22Rv1 (cell line): ENCODE results near the gene TET2.

Experiments
- H3K27ac ChIP-seq: fragments of 450-650 bp; 2 replicates; pipeline ENCODE4 v1.5.1; 2017
- ZFX ChIP-seq: fragments of 450-650 bp; IDR thresholded peaks from 2 replicates; pipeline ENCODE4 v1.6.1; 2017; ENCODE audit warnings: antibody characterized with exemption, borderline replicate concordance
- TF ChIP-seq, protein P1 (sequence below): fragments of 450-650 bp; IDR thresholded peaks from 2 replicates; pipeline ENCODE4 v1.5.1; 2017; ENCODE audit warnings: mild to moderate bottlenecking

Gene TET2

DNA sequence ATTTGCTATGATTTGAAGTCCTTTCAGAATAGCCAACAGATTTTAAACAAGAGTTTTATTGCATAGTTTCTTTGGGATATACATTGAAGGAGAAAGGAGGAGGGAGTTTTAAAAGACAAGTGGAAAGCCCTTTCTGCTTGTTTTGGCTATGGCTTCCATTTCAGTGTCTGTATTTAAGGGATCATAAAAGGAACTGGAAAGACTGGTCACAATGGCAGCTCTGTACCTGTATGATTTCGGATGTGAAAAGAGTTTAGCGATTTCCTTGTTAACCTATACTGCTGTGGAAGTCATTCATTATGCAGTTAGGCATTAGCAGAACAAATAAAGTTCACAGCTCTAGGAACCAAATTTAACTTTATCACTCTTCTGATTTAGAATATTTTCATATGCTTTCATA lies 60.7 kb downstream of the TET2 start:
- TF ChIP-seq, protein P1, sequence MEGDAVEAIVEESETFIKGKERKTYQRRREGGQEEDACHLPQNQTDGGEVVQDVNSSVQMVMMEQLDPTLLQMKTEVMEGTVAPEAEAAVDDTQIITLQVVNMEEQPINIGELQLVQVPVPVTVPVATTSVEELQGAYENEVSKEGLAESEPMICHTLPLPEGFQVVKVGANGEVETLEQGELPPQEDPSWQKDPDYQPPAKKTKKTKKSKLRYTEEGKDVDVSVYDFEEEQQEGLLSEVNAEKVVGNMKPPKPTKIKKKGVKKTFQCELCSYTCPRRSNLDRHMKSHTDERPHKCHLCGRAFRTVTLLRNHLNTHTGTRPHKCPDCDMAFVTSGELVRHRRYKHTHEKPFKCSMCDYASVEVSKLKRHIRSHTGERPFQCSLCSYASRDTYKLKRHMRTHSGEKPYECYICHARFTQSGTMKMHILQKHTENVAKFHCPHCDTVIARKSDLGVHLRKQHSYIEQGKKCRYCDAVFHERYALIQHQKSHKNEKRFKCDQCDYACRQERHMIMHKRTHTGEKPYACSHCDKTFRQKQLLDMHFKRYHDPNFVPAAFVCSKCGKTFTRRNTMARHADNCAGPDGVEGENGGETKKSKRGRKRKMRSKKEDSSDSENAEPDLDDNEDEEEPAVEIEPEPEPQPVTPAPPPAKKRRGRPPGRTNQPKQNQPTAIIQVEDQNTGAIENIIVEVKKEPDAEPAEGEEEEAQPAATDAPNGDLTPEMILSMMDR: no peak
- TF ChIP-seq ZFX: no peak
- H3K27ac ChIP-seq: no peak overlapping the region

DNA sequence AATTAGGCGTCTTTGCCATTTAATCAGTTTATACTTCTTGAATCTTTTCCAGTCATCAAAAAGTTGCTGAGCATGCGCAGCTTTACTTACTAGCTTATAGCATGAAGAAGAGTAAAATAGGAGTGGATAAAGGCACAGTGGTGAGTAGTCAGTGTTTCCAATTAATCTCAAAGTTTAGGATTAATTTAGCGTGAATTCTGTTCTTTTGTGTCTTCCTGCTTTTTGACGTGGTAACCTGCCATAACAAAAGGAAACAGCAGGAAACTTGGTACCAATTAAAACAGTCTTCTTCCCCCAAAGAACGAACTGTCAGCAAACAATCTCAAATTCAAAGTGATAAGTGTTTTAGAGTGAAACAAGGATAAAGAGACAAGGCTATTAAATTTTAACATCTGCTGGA lies 61.9 kb downstream of the TET2 start:
- TF ChIP-seq, protein P1: no peak
- no peak for TF ChIP-seq ZFX
- no peak overlapping the region for H3K27ac ChIP-seq

DNA sequence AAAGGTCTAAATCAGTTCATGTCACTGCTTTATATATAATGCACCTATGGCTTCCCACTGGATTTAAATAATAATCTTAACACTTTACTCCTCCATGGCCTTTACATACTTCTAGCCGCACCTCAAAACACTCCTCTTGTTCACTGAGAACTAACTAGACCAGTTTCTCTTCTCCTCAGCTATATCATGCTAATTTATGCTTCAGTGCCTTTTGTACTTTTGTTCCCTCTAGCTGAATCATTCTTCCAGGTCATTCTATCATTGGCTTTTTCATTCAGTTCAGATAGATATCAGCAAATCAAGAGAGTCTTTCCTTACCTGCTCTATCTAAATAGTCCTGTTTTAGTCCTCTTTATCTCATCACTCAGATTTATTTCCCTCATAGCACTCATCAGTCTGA lies 64.2 kb downstream of the TET2 start:
- no peak overlapping the region for H3K27ac ChIP-seq
- no peak for TF ChIP-seq ZFX
- TF ChIP-seq, protein P1: no peak

DNA sequence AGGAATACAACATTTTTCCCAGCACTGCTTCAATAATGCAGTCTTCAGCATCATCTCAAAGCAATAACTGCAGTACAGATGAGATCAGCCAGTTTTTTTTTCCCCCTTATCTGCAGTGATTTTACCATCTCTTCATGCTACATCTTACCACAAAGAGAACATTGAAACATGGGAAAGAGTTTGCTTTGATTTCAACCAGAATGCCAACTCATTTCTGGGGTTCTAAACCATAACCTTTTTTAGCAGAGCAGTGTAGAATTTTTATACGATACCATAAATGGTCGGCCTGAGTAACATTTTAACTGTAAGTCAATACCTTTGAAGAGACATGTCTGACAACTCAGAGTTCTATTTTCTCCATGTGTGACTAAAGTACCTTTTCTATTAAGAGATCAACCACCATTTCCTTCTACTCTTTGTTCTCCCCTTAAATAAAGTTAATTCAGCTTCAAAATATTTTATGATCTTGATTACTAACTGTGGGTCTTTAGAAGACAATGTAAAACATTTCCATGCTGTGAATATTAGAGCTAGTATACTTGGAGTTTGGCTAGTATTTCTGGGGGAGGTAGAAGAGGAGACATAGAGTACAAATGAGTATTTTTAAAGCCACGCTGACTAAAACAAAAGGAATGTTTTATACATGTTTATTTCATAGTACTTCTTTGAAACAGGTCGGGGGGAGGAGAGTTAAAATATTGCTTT lies 69.1 kb downstream of the TET2 start:
- TF ChIP-seq, protein P1: no peak
- no peak for TF ChIP-seq ZFX
- no peak overlapping the region for H3K27ac ChIP-seq

DNA sequence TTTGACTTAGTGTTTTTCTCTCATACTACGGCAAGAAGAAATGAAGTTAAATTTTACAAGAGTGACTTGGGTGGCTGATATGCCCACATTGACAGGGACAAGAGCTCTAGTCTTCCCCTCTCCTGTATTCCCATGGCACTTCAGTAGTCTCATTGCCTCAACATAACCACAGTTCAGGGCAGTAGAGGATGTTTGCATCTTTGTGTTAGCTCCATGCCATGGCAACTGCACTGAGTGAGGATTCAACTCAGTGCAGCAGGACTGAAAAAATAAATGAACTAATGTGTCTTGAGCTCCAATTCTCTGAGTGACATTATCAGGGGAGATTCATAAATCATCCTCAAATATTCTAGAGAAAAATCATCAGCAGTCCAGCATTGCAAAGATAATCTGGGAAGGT lies 78.8 kb downstream of the TET2 start:
- H3K27ac ChIP-seq: no peak overlapping the region
- no peak for TF ChIP-seq ZFX
- TF ChIP-seq, protein P1: no peak

DNA sequence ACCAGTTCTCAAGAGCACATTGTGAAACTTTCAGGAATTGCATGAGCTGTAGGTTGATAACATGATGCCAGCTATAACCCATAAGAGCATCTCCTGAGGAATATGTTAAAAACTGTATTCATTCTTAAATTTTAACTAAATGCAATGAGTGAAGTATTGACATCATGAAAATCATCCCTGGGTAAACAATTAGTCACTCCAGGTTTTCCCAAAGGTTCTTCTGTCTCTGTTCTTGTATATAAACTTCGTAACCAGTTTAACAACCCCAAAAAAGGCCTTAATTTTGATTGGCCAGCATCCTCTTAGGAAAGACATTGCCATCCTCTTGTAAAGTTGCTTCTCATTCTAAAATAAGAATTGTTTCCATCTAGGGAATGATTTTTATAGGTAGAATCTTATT lies 80.4 kb downstream of the TET2 start:
- no peak for TF ChIP-seq ZFX
- TF ChIP-seq, protein P1: no peak
- no peak overlapping the region for H3K27ac ChIP-seq

DNA sequence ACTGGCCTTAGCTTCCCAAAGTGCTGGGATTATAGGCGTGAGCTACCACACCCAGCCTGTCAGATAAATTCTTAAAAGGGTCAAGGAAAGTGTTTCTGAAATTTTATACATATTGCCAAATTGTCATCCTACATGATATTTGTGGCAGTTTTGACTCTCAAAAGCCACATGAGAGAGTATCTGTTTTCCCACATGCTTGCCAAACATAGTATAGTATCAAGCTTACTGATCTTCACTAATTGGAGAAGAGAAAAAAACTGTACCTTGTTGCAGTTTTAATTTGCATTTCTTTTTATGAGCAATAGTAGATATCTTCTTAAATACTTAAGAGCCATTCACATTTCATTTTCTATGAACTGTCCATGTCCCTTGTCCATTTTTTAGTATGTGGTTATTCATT lies 83.6 kb downstream of the TET2 start:
- TF ChIP-seq, protein P1: no peak
- TF ChIP-seq ZFX: no peak
- H3K27ac ChIP-seq: no peak overlapping the region
